Dedifferentiated amniotic fluid mesenchymal stem cell (primary cell): ENCODE measurements around the gene RESF1.
"Not testable (repeated sequence)": the region's sequence is repeated elsewhere in the genome, so short reads cannot be mapped to it uniquely, and the experiment has no call there.

Source experiments
- DNase-seq: peaks from one replicate; pipeline ENCODE4 v3.0.0-alpha.2; 2016; ENCODE audit errors: extremely low spot score

The RESF1 gene

GRCh38 chr12:31959161-31959700, at the start of gene RESF1:
RESF1 (plus strand) TSS chr12:31959415; CDS start chr12:31980956, 21,541 bp downstream.
- peak; percentile 54 for DNase-seq

DNA sequence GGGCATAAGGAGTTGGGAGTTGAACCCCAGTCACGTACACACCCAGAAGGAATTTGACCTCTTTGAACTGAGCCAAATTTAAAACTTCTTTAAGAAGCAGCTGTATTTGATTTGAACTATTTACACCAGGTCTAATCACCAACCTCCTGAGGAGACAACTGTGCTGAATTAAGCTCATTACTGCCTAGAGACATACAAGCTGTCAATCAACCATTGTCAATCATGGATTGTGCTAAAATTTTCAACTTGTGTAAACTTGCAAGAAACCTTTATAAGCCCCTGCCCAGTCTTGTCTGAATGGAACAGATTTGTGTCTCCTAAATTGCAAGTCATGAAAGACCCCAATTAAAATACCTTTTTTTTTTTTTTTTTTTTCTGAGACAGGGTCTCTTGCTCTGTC, 44.3 kb upstream of the RESF1 start:
- no peak for DNase-seq

GRCh38 chr12:31915446-31915845, 43.8 kb upstream of the RESF1 start:
- no peak for DNase-seq

DNA sequence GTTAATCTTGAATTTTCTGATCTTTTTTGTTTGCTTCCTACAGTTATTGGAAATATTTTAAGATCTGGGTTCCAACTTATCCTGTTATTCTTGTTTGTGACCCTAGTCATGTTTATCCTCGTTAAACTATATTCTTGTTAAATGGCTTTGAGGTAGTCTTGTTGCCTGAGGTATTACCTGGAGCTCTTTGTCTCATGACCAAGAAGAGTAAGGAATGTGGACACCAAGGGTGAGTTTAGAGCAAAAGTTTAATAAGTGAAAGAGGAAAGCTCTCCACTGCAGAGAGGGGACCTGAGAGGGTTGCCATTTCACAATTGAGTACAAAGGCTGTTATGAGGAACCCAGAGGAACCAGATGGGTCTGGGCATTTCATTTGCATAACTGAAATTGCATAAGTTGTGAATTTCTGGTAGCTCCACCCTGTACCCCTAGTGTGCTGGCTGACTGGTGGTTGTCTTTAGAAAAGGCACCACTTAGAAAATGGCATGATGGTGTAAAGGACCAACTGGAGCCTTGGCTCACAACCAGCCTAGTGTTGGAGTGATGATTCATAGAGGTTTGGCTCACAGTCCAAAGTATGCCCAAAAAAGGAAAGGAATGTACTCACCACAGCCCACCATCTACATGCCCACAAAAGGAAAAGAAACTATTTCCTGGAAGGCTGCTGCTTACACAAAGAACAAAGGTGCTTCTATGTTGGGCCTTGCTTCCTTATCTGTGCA, 36.7 kb upstream of the RESF1 start:
- DNase-seq = no peak

DNA sequence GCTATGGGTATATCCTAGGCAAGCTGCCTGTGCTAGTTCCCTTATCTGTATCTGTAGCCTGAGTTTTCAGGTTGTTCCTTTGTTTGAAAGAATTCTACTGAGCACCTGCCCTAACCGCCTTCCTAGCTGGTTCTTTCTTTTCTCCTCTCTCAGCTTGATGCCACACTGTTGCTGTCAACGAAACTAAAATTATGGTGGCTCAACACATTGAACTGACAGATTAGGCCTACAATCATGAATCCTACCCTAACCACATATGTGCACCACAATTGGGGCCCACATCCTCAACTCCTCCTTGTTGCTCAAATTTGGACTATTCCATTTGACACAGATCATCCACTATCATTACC, 36.2 kb upstream of the RESF1 start:
- DNase-seq = no peak

DNA sequence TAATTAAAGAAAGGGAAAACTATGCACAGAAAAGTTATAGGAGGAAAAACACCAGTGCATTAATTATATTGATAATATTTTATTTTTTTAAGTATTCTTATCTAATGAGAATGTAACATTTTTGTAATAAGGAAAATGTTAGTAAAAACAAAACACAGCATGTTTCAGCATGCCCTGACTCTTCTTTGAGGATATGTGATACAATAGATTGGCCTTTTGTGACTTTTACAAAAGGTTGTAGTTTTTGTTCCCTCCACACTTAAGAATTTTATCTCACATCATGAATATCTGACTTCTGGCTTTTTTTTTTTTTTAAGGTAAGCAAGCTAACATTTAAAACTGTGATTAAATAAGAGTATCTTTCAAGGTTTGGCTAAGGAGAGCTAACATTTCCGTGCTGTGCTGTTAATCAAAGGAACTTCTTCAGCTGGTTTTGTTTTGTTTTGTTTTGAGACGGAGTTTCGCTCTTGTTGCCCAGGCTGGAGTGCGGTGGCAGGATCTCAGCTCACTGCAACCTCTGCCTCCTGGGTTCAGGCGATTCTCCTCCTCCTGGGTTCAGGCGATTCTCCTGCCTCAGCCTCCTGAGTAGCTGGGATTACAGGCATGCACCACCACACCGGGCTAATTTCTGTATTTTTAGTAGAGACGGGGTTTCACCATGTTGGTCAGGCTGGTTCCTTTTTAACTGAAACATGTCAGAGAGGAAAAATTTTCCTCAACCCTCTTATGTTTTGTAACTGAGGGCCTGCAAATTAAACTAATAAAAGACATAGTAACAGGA, 30.8 kb upstream of the RESF1 start:
- no peak for DNase-seq

GRCh38 chr12:31929027-31929526, 30.1 kb upstream of the RESF1 start:
- no peak for DNase-seq

- DNase-seq = no peak
Measured at GRCh38 chr12:31931796-31932715, 27.2 kb upstream of the RESF1 start.

- DNase-seq = no peak
Measured at GRCh38 chr12:31944299-31944698, 14.9 kb upstream of the RESF1 start.

- DNase-seq = no peak
Measured at GRCh38 chr12:31947971-31948370, 11.2 kb upstream of the RESF1 start.

DNA sequence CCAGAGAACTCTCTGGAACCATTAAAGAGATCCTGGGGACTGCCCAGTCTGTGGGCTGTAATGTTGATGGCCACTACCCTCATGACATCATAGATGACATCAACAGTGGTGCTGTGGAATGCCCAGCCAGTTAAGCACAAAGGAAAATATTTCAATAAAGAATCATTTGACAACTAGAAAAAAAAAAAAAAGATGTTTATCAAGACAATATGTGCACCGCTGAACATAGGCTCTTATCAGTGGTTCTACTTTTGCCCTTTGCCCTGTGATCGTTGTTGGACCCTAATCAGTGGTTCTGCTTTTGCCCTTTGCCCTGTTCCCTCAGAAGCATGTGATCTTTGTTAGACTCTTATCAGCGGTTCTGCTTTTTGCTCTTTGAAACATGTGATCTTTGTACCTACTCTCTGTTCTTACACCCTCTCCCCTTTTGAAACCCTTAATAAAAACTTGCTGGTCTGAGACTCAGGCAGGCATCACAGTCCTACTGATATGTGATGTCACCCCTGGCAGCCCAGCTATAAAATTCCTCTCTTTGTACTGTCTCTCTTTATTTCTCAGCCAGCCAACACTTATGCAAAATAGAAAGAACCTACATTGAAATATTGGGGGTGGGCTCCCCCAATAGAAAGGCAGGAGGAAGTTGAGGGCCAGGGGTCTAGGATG, 10.4 kb upstream of the RESF1 start:
- DNase-seq = not testable (repeated sequence)

DNA sequence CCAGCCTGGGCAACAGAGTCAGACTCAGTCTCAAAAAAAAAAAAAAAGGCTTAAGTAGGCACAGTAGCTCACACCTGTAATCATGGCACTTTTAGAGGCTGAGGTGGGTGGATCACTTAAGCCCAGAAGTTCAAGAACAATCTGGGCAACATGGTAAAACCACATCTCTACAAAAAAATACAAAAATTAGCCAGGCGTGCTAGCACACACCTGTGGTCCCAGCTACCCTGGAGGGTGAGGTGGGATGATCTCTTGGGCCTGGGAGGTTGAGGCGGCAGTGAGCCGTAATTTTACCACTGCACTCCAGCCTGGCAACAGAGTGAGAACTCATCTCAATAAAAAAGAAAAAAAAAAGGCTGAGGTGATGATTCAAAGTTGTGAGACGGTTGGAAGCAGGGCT, 9.1 kb upstream of the RESF1 start:
- no peak for DNase-seq

- no peak for DNase-seq
Measured at GRCh38 chr12:31950492-31950891, 8.7 kb upstream of the RESF1 start.

GRCh38 chr12:31951008-31951407, 8.2 kb upstream of the RESF1 start:
- DNase-seq = no peak

GRCh38 chr12:31951939-31952338, 7.3 kb upstream of the RESF1 start:
- DNase-seq = no peak

- DNase-seq = no peak
Measured at GRCh38 chr12:31952418-31952817, 6.8 kb upstream of the RESF1 start.

DNA sequence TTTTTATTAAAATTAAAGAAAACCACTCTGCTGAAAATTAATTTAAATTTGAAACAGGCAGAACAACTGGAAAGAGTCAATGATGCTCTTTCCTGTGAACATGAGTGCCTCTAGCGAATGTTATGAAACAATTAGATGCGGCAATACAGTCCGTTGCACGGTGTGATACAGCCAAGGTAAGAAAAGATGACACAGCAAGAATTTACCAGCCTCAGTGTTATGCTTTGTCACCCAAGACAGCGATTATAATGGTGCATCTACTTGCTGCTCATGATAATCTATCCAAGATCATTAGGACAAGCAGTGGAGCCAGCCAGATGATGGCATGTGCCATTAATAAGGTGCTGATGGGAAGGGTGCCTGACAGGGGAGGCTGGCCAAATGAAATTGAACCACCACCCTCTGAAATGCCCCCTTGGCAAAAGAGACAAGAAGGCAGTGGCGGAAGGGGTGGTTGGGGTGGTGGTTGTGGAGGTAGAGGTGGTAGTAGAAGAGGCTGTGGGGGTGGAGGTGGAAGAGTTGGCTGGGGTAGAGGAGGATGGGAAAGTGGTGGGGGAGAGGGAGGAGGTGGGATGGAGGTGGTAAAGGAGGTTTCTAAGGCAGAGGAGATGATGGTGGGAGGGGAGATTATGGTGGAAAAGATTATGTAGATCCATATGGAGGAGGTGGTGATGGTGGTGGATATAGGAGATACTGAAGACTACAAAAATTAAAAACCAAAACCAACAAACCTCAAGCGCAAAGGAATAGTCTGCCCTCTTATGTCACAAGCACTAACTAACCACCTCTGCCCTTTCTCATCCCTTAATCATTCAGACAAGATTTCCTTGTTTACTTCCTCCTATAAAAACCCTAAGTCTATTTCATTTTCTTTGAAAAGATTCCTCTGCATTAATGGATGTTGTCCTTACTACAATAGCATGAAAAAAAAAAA, 4.0 kb upstream of the RESF1 start:
- DNase-seq = no peak

- peak; percentile 28 for DNase-seq
Measured at GRCh38 chr12:31958569-31959160, 550 bp upstream of the RESF1 start.

DNA sequence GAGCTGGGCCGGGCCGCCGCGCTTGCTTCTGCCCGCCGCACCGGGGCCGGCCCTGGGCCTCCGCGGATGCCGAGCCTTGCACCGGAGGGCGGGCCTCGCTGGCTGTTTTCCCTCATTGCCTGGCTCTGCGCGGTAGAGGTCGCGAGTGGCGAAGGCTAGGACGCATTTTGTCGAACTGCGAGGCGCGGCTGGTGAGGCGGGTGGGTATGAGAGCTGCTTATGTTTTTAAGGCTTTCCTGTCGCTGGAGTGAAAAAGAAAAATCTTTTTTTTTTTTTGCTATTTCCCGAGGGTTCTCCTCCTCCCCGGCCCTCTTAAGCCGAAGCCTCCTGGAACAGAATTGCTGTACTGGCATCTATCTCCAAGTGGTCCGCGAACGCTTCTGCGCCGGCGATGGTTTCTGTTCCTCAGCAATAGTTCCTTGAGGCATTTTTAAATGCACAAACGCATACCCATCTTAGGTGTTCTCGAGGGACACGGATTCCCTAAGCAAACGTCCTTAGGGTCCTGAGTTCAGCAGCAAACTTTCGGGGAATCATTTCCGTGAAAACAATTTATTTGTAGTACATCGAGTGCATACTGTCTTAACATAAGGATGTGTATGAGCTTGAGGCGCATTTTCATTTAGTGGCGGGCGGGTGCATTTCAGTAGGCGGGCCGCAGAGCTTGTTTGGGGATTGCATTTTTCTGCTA, 631 bp downstream of the RESF1 start:
- peak; percentile 38 for DNase-seq
